HG02840 (cell line): Measurements from ENCODE around the gene SDR42E1.

Experiments used
- ATAC-seq: cut with Tn5 transposase; IDR thresholded peaks from one replicate; pipeline ENCODE4 v1.9.1; 2021; ENCODE audit warnings: mild to moderate bottlenecking, moderate library complexity, moderate number of reproducible peaks; ENCODE audit not compliant: unreplicated experiment, low FRiP score

Gene SDR42E1

DNA sequence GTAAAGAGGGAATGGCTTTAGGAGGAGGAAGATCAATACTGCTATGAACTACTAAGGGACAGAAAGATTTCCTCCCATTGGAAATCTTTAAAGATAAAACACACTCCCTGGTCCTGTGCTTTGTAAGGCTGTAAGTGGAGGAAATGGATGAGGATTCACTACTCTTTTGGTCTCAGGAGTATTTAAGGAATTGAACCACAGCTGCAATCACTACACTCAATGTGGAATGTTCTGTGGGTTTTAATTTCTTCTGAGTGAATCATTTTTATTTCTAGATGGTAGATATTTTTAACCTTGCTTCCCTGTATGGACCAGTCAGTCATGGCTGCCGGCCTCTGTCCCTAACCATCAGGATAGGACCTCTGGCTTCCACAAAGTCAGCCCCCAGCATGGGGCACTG is 65.6 kb downstream of the SDR42E1 start:
- ATAC-seq, result no peak

DNA sequence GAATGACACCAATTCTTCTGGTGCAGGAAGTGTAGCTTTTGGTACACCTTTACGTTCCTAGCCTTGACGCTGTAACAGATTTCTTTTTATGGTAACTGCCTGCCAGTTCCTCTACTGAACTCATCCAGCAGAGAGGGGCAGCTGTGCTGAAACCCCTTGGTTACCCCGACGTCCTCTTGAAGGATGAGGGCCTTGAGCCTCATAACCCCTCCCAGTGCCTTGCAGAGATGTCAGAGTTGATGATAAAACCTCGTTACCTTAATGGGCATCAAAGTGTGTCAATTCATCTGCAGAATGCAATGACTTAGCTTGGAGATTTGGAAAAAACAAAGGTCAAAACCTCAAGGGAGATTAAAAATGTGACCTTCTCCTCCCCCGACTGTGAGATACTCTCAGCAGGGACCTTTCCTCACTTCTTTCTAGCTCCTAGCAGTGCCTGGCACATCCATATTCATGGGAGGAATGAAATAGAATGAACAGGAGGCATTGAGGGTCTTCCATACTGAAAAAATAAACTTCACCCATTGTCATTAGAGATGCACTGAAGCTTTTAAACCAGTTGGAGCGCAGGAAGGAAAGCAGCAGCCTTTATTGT is 69.2 kb downstream of the SDR42E1 start:
- no peak for ATAC-seq

DNA sequence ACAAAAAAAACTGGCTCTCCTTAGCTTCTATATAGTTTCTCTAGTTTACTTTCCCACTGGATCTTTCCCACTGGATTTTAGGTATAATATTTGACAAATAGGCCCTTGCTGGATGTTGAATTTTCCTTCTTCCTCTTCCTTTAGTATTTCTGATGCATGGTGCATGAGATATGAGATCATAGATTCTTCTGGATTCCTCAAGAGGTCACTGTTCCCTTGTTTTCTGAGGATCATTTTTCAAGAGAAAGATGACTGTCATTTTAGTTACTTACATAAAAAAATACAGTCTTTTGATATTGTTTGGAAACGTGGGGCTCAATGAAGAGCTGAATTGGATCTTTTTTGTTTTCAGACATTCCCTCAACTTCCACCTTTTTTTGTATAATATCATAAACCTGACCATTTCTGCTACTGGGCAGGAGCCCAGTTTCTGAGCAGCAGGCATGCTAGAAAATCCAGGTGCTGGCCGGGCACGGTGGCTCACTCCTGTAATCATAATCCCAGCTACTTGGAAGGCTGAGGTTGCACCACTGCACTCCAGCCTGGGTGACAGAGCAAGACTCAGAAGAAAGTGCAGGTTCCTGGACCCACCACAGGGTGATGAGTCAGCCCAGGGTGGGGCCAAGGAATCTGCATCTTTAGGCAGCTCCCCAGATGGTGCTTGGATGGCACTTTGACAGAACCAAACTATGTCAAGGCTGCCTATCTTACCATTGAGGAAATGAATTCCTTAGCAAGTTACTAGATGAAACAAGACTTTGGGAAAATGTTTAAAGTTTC is 70.3 kb downstream of the SDR42E1 start:
- ATAC-seq, result no peak

DNA sequence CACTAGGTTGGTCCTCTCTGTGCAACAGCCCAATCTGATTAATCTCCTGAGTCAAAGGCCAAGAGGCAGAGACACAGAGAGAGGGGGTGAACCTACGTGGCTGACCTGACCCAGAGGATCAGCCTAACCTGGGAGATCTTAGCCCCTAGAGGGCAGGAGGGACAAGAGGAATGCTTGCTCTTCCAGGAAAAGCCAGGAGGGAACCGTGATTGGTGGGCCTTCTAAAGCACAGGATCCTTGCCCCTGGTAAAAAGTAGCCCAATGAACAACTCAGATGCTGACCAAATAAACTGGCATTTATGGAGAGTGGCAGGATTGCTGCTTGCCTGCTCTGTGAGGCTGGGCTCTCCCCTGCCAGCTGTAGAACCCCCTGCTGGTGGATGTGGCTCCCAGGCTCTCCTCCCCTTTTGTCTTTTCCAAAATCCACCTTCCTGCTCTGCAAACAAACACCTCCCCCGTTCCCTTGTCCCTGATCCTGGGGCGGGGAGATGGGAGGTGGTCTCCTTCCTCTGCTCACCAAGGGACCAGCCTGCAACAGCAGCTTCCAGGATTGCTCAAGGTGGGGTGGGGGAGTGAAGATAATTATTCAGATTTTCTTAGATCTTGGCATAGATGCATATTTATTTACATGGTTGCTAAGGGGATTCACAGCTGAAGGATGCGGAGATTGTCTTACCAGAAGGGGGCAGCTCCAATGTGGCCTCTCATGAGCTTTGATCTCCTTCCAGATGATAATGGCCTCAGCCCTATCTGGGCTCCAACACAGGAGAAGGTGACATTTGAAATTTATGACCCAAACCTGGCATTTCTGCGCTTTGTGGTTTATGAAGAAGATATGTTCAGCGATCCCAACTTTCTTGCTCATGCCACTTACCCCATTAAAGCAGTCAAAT is 71.9 kb downstream of the SDR42E1 start:
- no peak for ATAC-seq
